GM19240 (cell line): ENCODE measurements around the gene GPR62.

Source experiments
- DNase-seq: peaks from one replicate; pipeline ENCODE4 v3.0.0; 2011; ENCODE audit warnings: low spot score; ENCODE audit not compliant: insufficient read length

The GPR62 gene

DNA sequence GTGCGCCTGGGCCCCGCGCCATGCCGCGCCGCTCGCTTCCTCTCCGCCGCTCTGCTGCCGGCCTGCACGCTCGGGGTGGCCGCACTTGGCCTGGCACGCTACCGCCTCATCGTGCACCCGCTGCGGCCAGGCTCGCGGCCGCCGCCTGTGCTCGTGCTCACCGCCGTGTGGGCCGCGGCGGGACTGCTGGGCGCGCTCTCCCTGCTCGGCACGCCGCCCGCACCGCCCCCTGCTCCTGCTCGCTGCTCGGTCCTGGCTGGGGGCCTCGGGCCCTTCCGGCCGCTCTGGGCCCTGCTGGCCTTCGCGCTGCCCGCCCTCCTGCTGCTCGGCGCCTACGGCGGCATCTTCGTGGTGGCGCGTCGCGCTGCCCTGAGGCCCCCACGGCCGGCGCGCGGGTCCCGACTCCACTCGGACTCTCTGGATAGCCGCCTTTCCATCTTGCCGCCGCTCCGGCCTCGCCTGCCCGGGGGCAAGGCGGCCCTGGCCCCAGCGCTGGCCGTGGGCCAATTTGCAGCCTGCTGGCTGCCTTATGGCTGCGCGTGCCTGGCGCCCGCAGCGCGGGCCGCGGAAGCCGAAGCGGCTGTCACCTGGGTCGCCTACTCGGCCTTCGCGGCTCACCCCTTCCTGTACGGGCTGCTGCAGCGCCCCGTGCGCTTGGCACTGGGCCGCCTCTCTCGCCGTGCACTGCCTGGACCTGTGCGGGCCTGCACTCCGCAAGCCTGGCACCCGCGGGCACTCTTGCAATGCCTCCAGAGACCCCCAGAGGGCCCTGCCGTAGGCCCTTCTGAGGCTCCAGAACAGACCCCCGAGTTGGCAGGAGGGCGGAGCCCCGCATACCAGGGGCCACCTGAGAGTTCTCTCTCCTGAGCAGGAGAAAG is 951 bp downstream of the GPR62 start:
- no peak for DNase-seq

DNA sequence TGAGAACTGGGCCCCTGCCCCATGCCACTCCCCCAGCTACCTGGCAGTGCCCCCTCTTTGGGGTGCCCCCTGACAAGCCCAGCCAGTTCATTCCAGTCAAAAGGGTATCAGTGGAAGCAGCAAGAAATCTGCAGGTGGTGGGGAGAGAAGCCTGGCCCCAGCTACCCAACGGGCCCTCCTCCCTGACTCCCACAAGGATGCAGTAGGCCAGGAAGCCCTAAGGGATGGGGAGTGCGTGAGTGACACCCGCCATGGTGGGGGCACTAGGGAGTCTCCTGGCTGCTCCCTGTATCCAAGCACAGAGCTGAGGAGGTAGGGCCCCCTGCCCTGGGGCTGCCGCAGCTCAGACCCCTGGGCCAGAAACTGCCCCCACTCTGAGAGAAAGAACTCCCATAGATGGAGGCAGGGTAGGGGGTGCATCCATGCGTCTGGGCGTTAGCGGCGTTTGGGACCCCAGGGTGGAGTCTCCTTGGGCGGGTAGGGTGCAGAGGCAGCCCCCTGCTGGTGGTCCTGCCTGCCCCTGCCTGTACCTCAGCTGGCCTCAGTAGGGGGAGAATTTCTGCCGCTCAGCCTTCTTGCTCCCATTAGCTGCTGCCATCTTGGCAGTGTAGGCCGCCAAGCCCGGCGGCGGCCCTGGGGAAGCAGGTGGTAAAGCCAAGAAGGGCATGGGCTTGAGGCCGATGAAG is 2.5 kb downstream of the GPR62 start:
- no peak for DNase-seq

DNA sequence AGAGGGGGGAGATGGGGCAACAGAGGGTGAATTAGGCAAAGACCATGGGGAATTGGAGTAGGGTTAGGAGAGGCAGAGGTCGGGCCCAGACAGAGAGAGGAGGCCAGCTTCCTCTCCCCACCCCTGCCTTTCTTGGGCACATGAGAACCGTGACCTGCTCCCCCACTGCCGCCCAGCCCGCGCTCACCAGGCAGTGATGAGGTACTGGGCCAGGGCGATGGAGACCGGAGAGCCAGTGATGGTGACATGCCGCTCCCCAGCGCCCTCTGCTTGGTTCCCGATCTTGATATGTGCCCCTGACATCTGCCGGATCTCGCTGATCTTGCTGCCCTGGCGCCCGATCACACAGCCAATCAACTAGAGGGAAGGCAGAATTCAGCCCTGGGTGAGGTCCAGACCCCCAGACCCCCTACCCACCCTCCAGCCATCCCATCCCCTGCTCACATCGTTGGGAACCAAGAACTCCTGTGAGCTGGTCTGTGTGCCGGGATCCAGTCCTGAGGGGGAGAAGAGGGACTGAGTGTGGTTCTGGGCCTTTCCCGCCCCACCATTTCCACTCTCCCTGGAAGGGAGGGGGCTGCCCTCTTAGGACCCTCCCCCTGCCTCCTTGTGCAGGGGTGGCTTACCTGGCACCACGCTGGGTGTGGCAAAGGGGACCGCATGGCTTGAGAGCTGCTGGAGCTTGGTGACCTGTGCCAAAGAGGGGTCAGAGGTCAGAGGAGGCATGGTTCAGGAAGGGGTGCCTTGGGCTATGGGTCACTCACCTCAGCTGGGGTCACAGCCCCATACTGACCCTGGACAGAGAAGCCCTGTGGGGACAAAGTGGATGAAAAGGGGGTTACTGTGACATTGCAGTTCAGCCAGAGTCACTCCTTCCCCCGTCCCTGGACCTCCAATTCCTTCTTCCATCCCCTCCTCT is 3.7 kb downstream of the GPR62 start:
- no peak for DNase-seq

DNA sequence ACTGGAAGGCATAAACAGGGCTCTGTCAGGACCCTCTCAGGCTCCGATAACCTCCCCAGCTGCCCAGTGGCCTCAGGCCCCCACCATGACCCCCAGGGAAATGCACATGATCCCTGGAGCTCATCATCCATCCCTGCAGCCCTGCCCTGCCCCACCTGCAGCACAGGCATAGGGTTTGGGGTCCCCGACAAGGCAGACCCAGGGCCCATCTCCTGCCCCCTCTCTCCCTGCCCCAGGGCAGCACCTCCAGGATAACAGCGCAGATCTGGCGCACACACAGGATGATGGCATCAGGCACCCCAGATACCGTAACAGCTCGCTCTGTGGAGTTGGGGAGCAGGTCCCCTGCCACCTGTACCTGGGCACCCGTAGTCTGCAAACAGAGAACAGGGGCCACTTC is 4.5 kb downstream of the GPR62 start:
- no peak for DNase-seq

DNA sequence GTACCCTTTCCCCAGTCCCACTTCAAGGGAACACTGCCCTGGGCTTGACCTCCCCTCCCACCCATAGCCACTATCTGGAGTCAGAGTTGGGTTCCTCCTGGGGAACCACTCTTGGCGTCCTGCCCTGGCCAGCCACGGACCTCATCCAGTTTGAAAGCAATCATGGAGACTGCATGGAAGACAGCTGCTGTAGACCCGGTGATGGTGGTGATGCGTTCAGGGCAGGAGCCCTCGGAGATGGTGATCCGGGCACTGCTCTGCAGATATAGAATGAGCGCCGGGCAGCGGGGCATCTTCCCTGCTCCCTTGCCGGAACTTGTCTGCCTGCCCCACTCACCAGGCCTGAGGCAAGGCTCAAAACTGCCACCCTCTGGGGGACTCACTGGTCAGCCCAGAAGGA is 5.2 kb downstream of the GPR62 start:
- no peak for DNase-seq

DNA sequence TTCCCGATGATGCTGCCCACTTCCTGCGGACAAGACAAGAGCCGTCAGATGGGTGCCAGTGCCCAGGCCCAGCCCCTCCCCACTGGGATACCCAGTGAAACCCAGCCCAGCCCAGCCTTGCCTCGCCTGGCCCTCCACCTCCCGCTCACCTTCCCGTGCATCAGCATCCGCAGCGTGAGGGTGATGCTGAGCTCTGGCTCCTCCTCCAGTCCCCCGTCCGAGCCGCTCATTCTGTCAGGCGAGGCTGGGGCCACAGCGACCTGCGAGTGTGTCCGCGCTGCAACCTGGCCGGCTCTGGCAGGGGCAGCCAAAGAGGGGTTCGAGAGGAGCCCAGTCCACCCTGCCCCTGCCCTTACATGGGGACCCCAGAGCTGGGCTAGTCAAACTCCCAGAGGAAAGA is 5.8 kb downstream of the GPR62 start:
- DNase-seq: no peak

DNA sequence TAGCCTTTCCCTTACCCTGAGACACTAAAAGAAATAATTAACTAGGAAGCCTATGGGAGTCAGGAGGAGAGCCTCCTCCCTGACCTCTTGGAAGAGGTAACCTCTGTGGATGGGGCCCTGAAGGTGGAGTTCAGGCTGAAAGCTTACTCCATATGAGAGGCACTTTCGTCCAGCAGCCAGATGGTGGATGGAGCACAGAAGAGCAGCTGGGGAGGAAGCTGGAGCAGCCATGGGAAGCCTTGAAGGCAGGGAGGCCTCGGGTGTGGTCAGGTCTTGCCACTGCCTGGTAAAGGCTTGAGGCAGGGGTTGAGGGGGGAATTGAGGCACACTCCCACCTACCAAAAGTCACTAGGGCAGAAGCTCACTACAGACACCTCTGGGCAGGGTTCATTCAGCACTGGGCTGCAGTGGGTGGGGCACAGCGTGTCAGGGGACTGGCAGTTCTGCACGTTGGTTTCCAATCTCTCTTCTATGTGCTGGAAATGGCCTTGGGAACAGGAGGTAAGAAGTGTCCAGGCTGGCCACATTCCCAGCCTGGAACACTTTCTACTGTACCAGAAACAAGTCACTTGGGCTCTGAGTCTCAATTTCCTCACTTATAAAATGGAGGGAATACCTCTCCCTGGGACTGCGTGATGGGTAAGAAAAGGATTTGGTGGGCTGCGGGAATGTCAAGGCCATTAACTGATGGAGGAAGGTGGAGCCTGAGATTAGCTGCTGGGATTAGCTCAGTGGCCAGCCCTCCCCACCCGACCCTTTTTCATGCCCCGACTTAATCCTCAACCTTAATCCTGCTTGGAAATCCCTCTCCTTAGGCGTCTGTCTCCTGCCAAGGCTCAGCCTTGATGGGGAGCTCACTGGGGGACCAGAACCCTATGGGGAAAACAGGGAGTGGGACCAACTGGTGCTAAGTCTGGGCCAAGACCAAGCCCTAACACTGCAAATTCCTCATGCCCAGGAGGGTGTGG is 6.7 kb downstream of the GPR62 start:
- DNase-seq: no peak

DNA sequence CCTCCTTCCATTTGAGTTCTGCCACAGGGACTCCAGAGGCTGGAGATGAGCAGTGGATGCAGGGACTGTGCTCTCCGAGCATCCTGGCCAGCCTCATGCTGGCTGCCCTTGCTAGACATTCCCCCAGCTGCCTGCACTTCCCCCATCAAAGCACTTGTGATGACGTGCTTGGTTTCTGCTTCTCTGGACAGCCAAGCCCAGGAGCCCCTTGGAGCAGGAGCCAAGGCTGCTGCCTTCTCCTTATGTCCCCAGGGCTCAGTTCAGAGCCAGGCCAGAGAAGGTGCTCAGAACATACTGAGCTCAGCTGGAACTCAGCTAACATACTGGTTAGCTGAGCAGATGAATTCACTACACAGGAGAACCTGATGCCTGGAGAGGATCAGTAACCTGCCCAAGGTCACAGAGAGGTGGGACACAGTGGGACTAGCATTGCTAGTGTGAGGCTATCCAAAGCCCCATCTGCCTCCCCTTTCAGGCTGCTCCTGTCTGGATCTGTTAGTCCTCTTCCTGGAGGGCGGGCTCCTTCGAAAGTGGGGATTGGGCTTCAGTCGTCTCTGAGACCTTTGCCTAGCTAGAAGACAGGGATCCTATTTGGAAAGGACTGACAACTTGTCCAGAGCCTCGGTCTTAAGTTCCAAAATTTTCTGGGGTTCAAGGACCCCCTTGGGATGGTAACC is 7.8 kb downstream of the GPR62 start:
- DNase-seq: no peak

DNA sequence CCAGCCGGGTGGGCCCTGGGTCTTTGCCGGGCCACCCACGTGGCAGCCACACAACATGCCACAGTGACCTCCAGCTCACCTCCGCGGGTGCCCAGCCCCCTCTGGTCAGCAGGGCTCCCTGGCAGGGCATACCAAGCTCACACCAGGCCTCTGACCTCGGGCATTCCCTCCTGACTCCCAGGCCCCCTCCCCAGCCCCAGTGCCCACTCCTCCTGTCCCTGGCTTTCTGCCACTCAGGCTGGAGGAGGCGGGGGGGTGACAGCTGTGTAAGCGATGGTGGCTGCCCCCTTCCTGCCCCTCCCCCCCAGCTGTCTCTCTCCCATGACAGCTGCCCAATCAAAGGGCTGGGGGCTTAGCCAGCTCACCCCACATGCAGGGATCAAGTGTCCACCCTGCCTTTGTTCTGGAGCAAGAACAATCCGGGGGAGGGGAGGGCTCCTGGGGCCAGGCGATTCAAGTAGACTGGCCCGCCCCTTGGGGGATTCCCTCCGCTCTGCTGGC is 8.8 kb downstream of the GPR62 start:
- no peak for DNase-seq

DNA sequence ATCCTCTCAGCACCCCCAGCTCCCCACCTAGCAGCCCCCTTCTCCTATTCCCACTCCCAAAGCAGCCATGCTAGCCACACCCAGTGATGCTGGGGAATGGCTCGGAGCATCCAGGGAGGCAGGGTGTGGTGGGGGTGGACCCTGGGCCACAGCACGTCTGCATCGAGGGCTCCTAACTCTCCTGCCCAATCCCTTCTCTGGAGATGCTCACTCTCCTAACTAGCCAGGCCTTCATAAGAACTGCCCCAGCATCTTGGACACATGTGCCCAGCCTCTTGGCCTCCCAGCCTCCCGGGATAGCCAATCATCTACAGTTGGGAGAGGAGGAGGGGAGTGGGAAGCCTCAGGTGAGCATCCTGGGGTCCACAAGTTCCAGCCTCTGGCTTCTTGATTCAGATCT is 9.3 kb downstream of the GPR62 start:
- no peak for DNase-seq

DNA sequence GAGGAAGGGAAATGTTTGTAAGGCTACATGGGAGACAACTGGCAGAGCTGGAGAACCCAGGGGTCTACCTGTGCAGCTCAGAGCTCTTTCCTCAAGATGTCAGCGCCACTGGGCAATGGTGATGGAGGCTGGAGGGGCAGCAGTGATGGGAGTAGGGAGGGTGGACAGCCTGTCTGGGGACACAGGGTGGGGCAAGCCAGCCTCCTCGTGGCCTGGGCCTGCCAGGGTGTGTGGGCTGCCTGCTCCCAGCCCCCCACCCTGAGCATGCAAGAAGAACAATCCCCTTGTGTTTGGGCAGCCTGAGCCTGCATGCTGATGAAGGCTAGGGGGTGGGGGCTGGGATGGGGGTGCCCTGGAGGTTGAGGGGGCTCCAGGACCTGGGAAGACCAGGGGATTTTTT is 10.8 kb downstream of the GPR62 start:
- no peak for DNase-seq

DNA sequence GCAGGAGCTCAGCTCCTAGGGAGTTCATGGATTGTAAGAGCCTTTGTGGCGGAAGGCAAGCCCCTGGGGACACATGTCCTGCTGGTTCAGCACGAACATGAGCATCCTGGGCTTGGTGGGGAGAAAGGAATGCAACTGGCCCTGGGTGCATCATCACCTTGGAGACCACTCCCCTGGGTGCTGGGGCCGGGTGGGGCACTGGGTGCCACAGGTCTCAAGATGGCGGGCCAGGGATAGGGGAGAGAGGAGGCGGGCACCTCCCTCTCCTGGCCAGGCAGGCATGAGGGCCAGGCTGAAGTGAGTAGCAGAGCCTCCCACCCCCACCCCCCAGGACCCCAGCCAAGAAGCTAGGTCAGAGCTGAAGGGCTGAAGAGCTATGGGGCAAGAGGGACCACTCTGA is 11.3 kb downstream of the GPR62 start:
- DNase-seq: no peak

DNA sequence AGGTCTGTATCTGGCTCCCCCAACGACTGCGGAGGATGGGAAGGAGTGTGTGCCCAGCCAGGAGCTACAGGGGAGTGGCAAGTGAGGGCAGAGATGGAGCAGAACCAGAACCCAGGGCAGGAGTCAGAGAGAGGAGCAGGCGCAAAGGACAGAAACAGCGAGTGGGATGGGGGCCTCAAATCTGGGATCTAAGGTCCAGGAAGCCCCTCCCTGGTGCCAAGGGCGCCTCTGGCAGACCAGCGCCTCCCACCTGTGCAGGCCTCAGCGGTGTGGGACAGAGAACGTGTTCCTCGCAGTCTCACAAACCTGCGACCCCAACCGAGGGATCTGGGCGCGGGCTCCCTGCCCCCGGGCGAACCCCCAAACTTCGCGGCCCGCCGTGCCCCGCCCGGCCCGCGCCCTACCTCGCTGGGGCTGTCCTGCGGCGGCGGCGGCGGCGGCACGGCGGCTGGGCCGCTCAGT is 11.8 kb downstream of the GPR62 start:
- DNase-seq: no peak

DNA sequence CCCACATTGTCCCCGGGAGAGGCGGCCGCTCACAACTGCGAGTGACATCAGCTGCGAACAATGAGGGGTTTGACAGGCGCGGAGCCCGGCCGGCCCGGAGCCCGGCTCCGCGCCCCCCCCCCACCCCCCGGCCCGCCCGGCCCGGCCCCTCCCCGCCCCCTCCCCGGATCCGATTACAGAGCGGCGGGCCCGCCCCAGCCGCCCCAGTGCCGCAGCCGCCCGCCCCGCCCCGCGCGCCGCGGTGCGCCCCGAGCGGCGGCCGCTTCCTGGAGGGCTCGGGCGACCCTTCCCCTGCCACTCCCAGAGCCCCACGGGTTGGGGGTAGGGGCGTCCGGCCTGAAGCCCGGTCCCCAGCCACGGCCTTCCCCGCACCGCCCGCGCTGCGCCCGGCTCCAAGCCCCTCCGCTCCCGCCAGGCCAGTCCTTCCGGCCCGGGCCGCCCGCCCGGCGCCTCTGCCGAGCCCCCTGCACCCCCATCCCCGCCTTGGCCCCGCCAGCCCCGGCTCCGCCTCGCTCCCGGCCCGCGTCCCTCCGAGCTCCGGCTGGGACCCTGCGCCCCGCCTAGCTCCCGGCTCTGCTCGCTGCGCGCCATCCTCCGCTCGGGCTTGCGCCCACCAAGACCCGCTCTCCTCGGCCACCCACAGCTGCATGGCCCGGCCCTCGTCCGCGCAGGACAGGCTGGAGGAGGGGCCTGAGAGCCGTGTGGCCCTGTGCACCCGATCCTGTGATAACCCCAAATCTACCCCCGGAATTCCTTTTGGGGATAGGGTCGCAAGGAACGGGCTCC is 12.4 kb downstream of the GPR62 start, which contains the start of gene PCBP4:
Gene PCBP4 (minus strand): TSS at position 71 of the 786 bp plus-strand sequence. CDS start 6,214 bp downstream, outside the sequence.
- no peak for DNase-seq

DNA sequence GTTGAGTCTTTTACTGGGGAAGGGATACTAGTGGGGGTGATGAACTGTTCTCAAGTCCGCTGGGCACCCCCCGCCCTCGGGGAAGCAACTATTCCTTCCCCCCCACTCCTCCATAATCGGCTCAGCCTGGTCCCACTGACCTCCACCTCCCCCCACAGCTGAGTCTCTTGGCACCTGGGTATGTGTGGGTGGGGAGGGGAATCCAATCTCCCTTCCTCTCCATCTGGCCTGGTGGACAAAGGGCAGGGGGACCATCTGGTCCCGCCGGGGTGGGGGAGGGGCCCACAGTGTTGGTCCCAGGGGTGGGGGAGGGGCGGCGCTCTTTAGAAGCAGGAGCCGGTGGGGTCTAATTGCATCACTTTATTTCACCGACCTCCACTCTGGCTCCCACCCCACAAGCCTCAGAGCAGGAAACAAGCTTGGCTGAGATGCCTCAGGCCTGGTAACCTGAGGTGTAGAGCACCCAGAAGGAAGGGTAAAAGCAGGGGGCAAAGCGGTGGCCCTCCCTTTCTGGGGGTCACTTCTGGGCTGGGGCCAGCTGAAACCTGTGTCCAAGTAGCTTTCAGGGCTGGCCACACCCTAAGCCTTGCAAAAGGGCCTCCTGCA is 13.1 kb downstream of the GPR62 start:
- DNase-seq: no peak

DNA sequence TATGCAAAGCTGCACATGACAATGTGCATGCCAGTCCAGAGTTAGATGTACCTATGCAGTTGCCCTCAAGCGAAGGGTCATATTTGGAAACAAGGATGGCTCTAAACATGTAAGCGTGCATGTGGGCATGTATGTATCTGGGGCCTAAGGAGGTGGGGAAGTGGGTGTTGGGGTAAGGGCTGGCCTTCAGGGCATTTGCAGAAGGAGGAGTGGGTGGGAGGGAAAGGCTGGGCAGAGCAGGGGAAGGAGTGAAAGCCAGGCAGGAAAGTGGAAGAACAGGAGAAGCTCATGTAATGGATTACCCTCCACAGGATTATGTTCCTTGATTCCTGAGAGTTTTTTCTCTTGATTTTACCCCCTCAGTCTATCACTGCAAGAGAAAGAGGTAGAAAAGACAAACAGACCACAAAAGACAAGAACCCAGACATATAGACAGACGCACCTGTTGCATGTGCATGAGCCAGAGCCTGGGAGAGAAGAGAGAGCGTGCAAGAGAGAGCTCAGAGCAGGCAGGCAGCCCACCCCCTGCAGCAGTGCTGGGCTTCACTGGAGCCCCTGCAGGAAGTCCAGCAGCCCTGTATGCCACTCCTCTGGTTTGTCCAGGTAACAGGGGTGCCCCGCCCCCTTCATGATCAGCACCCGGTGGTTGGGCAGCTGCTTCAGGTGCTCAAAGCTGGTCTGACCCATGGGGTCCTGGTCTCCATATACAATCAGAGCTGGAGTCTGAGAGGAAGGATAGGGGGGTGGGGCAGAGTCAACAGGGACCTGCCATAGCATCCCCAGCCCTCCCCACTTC is 13.9 kb downstream of the GPR62 start:
- no peak for DNase-seq

DNA sequence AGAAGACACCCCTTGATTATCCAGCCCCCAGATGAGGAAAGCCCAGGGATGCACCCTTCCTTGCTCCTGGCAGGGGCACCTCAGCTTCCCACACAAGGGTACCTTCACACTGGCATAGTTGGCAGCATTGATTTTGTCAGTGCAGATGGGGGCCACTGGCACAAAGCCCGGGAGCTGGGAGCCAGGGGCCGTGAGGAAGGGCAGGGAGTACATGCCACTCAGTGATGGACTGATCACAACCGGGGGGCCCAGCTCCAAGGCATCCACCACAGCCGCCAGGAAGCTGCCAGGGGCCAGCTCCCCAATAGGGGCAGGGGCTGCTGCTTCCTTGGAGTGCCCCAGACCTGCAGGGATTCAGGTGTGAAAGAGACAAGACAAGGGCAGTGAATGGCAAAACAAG is 14.7 kb downstream of the GPR62 start:
- no peak for DNase-seq
